ENCODE data around the gene WNK2.

The WNK2 gene

DNA sequence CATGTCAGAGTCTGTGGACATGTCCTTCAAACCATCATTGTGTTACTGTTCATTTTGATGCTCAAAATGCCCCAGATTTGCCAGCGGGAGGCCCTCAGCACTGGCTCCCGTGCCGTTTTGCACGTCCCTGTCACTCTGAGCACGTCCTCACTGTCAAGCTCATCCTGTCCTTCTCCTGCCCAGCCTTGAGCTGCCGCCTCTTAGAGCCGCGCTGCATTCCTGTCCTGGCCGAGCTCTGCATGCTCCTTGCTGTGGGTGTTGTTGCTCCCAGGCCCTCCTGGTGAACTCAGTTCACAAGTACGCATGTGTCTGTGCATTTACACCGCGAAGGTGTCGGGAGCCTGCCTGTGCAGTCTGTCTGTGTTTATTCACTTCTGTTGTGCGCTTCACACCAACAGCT is 62.2 kb downstream of the WNK2 start:
- Histone ChIP-seq H3K4me3 (replicated peaks; ENCODE audit: insufficient read depth, low read length) (no peak overlapping the region), H3K27ac (replicated peaks) (no peak overlapping the region), H3K27me3 (ENCODE audit: insufficient read depth, poor library complexity, severe bottlenecking) (peaks cover 14% of the 10 kb centered on the region)
- DNase-seq (ENCODE audit: low read depth in 1 of 2, low spot score in 1 of 2), result no peak
- TF ChIP-seq, protein P1, sequence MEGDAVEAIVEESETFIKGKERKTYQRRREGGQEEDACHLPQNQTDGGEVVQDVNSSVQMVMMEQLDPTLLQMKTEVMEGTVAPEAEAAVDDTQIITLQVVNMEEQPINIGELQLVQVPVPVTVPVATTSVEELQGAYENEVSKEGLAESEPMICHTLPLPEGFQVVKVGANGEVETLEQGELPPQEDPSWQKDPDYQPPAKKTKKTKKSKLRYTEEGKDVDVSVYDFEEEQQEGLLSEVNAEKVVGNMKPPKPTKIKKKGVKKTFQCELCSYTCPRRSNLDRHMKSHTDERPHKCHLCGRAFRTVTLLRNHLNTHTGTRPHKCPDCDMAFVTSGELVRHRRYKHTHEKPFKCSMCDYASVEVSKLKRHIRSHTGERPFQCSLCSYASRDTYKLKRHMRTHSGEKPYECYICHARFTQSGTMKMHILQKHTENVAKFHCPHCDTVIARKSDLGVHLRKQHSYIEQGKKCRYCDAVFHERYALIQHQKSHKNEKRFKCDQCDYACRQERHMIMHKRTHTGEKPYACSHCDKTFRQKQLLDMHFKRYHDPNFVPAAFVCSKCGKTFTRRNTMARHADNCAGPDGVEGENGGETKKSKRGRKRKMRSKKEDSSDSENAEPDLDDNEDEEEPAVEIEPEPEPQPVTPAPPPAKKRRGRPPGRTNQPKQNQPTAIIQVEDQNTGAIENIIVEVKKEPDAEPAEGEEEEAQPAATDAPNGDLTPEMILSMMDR (IDR thresholded peaks at IDR 0.05; ENCODE audit: insufficient read depth, low read length), result no peak
- TF ChIP-seq, protein P2, sequence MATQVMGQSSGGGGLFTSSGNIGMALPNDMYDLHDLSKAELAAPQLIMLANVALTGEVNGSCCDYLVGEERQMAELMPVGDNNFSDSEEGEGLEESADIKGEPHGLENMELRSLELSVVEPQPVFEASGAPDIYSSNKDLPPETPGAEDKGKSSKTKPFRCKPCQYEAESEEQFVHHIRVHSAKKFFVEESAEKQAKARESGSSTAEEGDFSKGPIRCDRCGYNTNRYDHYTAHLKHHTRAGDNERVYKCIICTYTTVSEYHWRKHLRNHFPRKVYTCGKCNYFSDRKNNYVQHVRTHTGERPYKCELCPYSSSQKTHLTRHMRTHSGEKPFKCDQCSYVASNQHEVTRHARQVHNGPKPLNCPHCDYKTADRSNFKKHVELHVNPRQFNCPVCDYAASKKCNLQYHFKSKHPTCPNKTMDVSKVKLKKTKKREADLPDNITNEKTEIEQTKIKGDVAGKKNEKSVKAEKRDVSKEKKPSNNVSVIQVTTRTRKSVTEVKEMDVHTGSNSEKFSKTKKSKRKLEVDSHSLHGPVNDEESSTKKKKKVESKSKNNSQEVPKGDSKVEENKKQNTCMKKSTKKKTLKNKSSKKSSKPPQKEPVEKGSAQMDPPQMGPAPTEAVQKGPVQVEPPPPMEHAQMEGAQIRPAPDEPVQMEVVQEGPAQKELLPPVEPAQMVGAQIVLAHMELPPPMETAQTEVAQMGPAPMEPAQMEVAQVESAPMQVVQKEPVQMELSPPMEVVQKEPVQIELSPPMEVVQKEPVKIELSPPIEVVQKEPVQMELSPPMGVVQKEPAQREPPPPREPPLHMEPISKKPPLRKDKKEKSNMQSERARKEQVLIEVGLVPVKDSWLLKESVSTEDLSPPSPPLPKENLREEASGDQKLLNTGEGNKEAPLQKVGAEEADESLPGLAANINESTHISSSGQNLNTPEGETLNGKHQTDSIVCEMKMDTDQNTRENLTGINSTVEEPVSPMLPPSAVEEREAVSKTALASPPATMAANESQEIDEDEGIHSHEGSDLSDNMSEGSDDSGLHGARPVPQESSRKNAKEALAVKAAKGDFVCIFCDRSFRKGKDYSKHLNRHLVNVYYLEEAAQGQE (IDR thresholded peaks at IDR 0.05; ENCODE audit: insufficient replicate concordance, low read depth), result no peak
- no peak for TF ChIP-seq SPI1 (IDR thresholded peaks at IDR 0.05; ENCODE audit: borderline replicate concordance, low read depth)

DNA sequence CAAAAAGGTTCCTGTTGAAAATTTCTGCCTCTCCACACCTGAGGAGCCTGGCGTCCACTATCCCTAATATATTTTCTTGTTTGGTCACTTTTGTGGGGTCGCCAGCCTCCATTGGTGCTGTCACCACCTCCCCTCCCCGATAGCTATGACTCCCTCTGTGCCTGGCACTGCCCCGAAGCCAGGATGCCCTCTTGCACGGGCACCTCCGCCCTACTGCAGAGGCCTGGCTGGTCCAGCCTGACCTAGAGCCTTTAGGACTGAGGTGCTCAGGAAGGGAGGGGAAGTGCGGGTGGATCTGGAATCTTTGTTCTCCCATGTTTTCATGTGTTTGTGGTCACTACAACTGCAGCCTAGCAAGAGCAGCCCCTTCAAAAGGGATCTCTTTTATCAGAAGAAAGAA is 62.6 kb downstream of the WNK2 start:
- peaks cover 11% of the 10 kb centered on the region for H3K27me3 ChIP-seq (ENCODE audit: insufficient read depth, poor library complexity, severe bottlenecking)
- no peak for DNase-seq (ENCODE audit: low read depth in 1 of 2, low spot score in 1 of 2)
- H3K27ac ChIP-seq (replicated peaks), result no peak overlapping the region
- no peak overlapping the region for H3K4me3 ChIP-seq (replicated peaks; ENCODE audit: insufficient read depth, low read length)
- TF ChIP-seq, protein P1 (IDR thresholded peaks at IDR 0.05; ENCODE audit: insufficient read depth, low read length), result no peak
- TF ChIP-seq, protein P2 (IDR thresholded peaks at IDR 0.05; ENCODE audit: insufficient replicate concordance, low read depth), result no peak
- no peak for TF ChIP-seq POLR2AphosphoS5 (IDR thresholded peaks at IDR 0.05; ENCODE audit: low read depth)
- no peak for TF ChIP-seq SPI1 (IDR thresholded peaks at IDR 0.05; ENCODE audit: borderline replicate concordance, low read depth)
- TF ChIP-seq GABPA (IDR thresholded peaks at IDR 0.05; ENCODE audit: low read depth), result no peak

DNA sequence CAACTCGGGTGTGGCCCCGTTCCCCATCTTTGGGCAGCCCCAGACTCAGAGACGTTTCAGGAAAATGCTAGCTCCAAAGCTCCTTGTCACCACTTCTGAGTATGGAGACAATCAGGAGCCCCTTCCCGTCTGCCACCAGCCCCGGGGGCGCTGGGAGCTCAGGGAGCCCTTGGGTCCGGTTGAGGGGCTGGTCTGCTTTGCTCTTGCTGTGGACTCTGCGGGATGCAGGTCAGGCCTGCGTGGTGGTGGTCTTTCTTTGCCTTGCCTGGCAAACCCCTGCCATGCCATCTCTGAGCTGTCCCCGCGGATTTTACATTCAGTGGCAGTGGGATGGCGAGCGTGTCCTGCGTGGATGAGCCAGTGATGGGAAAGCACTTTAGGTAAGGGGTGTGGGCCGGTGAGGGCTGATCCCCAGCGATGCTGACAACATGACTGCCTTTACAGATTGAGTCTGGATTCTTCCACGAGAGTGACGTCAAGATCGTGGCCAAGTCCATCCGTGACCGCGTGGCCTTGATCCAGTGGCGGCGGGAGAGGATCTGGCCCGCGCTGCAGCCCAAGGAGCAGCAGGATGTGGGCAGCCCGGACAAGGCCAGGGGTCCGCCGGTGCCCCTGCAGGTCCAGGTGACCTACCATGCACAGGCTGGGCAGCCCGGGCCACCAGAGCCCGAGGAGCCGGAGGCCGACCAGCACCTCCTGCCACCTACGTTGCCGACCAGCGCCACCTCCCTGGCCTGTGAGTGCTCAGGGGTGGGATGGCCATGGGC is 63.3 kb downstream of the WNK2 start:
- Histone ChIP-seq H3K4me3 (replicated peaks; ENCODE audit: insufficient read depth, low read length) (no peak overlapping the region), H3K27me3 (ENCODE audit: insufficient read depth, poor library complexity, severe bottlenecking) (peaks cover 11% of the 10 kb centered on the region), H3K27ac (replicated peaks) (no peak overlapping the region)
- DNase-seq (ENCODE audit: low read depth in 1 of 2, low spot score in 1 of 2), result no peak
- TF ChIP-seq, protein P2 (IDR thresholded peaks at IDR 0.05; ENCODE audit: insufficient replicate concordance, low read depth), result no peak
- TF ChIP-seq GABPA (IDR thresholded peaks at IDR 0.05; ENCODE audit: low read depth) (no peak), SPI1 (IDR thresholded peaks at IDR 0.05; ENCODE audit: borderline replicate concordance, low read depth) (no peak), POLR2AphosphoS5 (IDR thresholded peaks at IDR 0.05; ENCODE audit: low read depth) (no peak)
- TF ChIP-seq, protein P1 (IDR thresholded peaks at IDR 0.05; ENCODE audit: insufficient read depth, low read length), result no peak

All from HL-60 (cell line).